HAP-1 (cell line): ENCODE measurements around the gene CHCHD2.
A peak's percentile ranks its signal among the peaks of the same experiment; 100 is the strongest.
"Not testable (repeated sequence)": the region's sequence is repeated elsewhere in the genome, so short reads cannot be mapped to it uniquely, and the experiment has no call there.

ENCODE experiments used
- DNase-seq, 2 experiments: peaks; one replicate each; pipeline ENCODE4 v3.0.0-alpha.2; 2016 to 2020; ENCODE audit warnings: low spot score in 2 of 2
- H3K27me3 ChIP-seq: fragments of 250-450 bp; sonication (Bioruptor Pico); 2 replicates; pipeline ENCODE4 v1.5.1; 2020; ENCODE audit warnings: low read depth, mild to moderate bottlenecking, moderate library complexity
- H3K36me3 ChIP-seq: fragments of 250-450 bp; sonication (Bioruptor Pico); replicated peaks from 2 replicates; pipeline ENCODE4 v1.5.1; 2020; ENCODE audit warnings: mild to moderate bottlenecking
- H3K4me1 ChIP-seq: fragments of 250-450 bp; sonication (Bioruptor Pico); 2 replicates; pipeline ENCODE4 v1.5.1; 2020; ENCODE audit warnings: mild to moderate bottlenecking
- H3K4me3 ChIP-seq: fragments of 250-450 bp; sonication (Bioruptor Pico); 2 replicates; pipeline ENCODE4 v1.5.1; 2020; ENCODE audit warnings: mild to moderate bottlenecking, moderate library complexity
- H3K9me3 ChIP-seq: fragments of 250-450 bp; sonication (Bioruptor Pico); 2 replicates; pipeline ENCODE4 v1.5.1; 2020; ENCODE audit warnings: mild to moderate bottlenecking, moderate library complexity
- in situ Hi-C: fragments of 300-500 bp; cut with MboI; formaldehyde crosslinking; loops from 3 replicates; pipeline ENCODE4 v1.14.3; 2020; ENCODE audit warnings: low sequenced_read_pairs, inconsistent platforms, mixed read lengths

The CHCHD2 gene

DNA sequence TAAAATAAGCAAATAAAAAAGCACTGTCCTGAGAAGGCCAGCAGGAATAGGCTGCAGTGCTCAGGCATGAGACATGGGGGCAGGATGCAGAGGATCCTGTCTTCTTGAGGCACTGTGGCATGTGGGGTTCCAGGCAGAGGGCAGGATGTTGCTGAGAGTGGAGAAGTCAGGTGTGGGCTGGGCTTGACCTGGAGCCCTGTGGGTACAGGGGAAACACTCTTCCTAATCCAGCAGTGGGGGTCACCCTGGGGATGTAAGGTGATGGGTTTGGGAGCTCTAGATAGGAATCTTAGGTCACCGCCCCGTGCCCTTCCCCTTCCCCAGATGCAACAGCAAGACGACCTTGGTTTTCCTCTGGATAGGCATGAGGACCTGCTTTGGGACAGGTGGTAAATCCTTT lies 28.6 kb downstream of the CHCHD2 start:
- H3K27me3 ChIP-seq: no peaks in the 10 kb centered on the region
- peaks cover 31% of the 10 kb centered on the region for H3K36me3 ChIP-seq
- H3K4me3 ChIP-seq: no peak overlapping the region
- H3K9me3 ChIP-seq: no peaks in the 10 kb centered on the region
- DNase-seq: no peak
- in situ Hi-C loops: loop anchor here (10.0 kb wide), 1 partner anchor 433 kb away; no protein-coding TSS in a partner anchor
- no peaks in the 10 kb centered on the region for H3K4me1 ChIP-seq

DNA sequence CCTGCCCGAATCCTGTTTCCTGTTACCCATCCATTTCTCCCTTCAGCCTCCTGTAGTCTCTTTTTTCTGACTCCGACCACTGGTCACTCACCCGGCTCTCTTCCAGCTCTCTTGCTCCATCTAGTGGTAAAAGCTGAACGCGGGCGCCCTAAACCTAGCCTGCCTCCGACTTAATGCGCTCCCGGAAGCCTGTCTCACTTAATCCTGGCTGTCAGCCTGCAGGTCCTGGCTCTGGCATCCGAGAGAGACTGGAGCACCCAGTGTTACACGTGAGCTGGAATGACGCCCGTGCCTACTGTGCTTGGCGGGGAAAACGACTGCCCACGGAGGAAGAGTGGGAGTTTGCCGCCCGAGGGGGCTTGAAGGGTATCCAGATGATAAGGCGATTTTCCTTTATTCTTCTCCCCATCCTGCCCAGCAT lies 31.9 kb downstream of the CHCHD2 start:
- H3K27me3 ChIP-seq: no peaks in the 10 kb centered on the region
- peak; percentile 71 to 85 for DNase-seq
- no peak overlapping the region for H3K4me3 ChIP-seq
- H3K9me3 ChIP-seq: no peaks in the 10 kb centered on the region
- in situ Hi-C loops: loop anchor here (10.0 kb wide), 1 partner anchor 430 kb away; no protein-coding TSS in a partner anchor
- H3K4me1 ChIP-seq: no peaks in the 10 kb centered on the region
- H3K36me3 ChIP-seq: peaks cover 46% of the 10 kb centered on the region

DNA sequence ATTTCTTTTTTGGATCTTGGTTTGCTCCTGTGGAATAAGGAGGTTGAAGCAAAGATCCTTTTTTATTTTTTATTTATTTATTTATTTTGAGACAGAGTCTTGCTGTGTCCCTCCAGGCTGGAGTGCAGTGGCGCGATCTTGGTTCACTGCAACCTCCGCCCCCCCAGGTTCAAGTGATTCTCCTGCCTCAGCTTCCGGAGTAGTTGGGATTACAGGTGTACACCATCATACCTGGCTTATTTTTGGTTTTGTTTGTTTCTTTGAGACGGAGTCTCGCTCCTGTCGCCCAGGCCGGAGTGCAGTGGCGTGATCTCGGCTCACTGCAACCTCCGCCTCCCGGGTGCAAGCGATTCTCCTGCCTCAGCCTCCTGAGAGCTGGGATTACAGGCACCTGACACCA lies 39.9 kb downstream of the CHCHD2 start:
- in situ Hi-C loops, DNase-seq, H3K4me1 ChIP-seq, H3K27me3 ChIP-seq, H3K9me3 ChIP-seq, H3K4me3 ChIP-seq: not testable (repeated sequence)
- H3K36me3 ChIP-seq: peaks cover 52% of the 10 kb centered on the region

DNA sequence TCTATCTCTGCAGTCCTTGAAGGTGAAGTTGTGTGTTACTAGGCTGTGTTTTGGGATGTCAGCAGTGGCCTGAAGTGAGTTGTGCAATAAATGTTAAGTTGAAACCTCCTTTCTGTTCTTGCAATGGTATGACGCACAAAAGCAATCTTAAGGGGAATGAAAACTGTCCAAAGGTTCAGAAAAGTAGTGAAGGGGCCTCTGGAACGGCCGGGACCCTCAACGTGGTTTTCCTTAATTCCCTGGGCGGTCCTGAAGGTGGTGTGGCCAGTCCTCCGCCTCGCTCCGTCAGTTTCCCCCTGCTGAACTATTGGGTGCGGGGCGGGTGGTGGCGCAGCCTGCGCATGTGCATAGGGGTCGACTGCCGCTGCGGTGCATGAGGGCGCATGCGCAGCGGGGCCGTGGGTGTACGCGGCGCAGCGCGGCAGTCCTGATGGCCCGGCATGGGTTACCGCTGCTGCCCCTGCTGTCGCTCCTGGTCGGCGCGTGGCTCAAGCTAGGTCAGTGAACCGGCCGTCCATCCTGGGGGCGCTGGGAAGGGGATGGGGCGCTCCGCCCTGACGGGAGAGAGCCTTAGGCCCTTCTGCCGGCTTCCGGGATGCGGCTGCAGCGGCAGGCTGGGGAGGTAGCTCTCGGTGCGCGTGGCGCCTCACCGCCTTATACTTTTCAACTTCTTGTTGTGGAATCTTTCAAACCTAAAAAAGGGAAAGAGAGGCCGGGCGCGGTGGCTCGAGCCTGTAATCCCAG lies 42.2 kb downstream of the CHCHD2 start, which contains the start of gene SUMF2:
Gene SUMF2, plus strand, starts transcription at position 405 of the 744 bp plus-strand sequence. Its CDS starts 26 bp downstream, at position 431.
- peaks cover 51% of the 10 kb centered on the region for H3K36me3 ChIP-seq
- H3K9me3 ChIP-seq: no peaks in the 10 kb centered on the region
- H3K4me3 ChIP-seq: peak within 1 kb of the TSS; percentile 77
- in situ Hi-C loops: loop anchor here (5.0 kb wide), 1 partner anchor 42 kb away; no protein-coding TSS in a partner anchor
- DNase-seq: peak; percentile 80 to 93
- no peaks in the 10 kb centered on the region for H3K27me3 ChIP-seq
- peaks cover 8% of the 10 kb centered on the region for H3K4me1 ChIP-seq

DNA sequence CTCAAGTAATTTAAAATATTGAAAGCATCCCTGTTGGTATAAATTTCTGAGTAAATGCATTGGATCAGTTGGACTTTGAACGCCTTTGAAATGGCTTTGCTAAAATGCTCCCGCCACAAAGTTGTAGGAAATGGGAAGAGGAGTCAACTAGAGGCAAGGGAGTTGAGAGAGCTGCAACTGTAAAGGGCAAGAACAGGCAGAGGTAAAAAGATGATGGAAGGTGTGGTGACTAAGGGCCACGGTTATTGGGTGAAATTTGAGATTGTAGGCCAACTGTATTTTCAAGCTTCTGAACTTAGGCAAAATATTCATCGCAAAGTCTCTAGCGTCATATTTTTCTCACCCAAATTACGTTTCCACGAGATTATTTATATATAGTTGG lies 42.8 kb downstream of the CHCHD2 start:
- Histone ChIP-seq H3K36me3 (peaks cover 53% of the 10 kb centered on the region), H3K4me1 (peaks cover 8% of the 10 kb centered on the region), H3K9me3 (no peaks in the 10 kb centered on the region), H3K27me3 (no peaks in the 10 kb centered on the region), H3K4me3 (no peak overlapping the region)
- DNase-seq: no peak
- in situ Hi-C loops: loop anchor here (5.0 kb wide), 1 partner anchor 41 kb away; no protein-coding TSS in a partner anchor

DNA sequence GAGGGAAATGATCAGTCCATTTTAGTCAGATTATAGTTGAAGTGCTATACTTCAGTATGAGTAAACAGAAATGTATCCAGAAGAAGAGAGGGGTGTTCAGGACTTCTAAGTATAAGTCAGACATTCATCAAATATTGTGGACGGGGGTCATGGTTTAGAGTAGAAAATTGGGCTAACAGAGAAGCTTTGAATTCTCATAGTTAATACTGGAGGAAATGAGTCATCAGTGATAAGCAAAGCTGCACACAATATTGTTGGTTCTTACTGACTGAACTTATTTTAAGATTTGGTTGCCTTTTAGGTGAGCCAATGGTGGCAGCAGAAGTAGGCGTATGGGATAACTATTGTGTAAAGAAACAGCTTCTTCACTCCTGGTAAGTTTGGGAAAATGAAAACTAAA lies 43.9 kb downstream of the CHCHD2 start:
- no peak for DNase-seq
- Histone ChIP-seq H3K27me3 (no peaks in the 10 kb centered on the region), H3K4me1 (peaks cover 8% of the 10 kb centered on the region), H3K4me3 (no peak overlapping the region), H3K9me3 (no peaks in the 10 kb centered on the region), H3K36me3 (peaks cover 64% of the 10 kb centered on the region)
- in situ Hi-C loops: loop anchor here (5.0 kb wide), 1 partner anchor 40 kb away; no protein-coding TSS in a partner anchor

DNA sequence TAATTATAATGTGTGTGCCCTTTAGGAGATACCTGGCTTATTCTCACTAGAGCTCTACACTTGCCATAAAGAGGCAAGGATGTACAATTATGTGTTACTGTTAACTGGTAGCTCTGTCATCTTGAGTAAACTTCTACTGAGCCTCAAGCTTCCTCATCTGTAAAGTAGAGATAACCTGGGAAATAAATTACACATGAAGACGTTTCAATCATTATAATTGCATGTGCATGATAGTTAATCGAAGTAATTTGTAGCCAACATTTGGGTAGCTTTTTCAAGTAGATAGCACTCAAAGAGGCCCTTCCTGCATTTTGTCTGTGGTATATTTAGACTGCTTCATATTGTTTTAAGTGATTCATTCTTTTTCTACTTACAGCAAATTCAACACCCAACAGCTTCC lies 52.3 kb downstream of the CHCHD2 start:
- peak overlapping the region; percentile 87 for H3K4me3 ChIP-seq

DNA sequence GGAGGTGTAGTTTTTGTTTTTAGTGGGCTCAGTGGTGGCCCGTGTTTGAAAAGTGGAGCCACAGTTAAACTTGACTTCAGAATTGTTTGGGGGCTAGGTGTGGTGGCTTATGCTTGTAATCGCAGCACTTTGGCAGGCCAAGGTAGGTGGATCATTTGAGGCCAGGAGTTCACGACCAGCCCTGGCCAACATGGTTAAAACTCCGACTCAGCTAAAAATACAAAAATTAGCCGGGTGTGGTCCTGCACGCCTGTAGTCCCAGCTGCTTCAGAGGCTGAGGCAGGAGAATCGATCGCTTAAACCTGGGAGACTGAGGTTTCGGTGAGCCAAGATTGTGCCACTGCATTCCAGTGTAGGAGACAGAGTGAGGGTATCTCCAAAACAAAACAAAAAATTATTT lies 52.9 kb downstream of the CHCHD2 start:
- in situ Hi-C loops: no loop called here
- peaks cover 39% of the 10 kb centered on the region for H3K4me1 ChIP-seq
- no peaks in the 10 kb centered on the region for H3K9me3 ChIP-seq
- H3K36me3 ChIP-seq: peaks cover 60% of the 10 kb centered on the region
- peak overlapping the region; percentile 87 for H3K4me3 ChIP-seq
- DNase-seq: no peak
- H3K27me3 ChIP-seq: no peaks in the 10 kb centered on the region

More for the DNA sequence above, 52.3 kb downstream of the CHCHD2 start:
- H3K4me1 ChIP-seq: peaks cover 33% of the 10 kb centered on the region
- no peaks in the 10 kb centered on the region for H3K27me3 ChIP-seq
- no peaks in the 10 kb centered on the region for H3K9me3 ChIP-seq
- no peak for DNase-seq
- H3K36me3 ChIP-seq: peaks cover 66% of the 10 kb centered on the region
- in situ Hi-C loops: no loop called here
